ENCODE data around the gene PCNX1.
"Not testable (repeated sequence)": the region's sequence is repeated elsewhere in the genome, so short reads cannot be mapped to it uniquely, and the experiment has no call there.

PCNX1 gene

DNA sequence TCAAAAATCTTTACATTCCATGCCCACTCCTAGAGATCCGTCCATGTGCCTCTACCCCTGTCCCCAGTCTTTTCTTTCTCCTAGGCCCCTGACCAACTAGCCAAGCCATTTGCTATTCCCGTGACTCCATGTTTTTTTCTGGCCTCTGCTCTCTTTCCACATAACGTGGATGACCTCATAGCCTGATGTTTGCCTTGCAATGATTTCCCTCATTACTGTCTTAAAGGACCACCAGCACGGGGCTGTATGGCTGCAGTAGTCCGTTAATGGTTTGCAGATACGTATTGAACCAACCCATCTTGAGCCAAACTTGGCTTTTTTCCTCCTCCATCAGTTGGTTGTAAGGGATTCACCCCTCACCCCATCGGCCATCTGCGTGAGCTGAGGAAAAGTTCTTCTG lies 226.0 kb downstream of the PCNX1 start:
- no peak for DNase-seq

DNA sequence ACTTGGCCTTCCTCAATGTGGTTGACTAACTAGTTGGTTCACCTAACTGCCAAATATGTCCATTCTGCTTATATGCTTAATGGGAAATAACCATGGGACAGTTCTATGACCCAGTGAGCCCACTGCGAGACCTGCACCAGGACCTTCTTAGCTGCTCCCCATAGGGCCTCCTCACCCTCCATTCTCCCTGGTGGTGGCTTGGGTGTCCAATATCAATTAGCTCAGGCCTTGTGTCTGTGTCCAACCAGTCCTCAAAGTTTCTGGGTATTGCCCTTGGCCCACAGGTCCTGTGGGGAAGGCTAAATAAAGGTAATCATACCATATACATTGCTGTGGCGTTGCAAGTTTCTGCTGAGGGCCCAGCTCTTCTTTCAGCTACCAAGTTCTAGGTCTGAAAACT lies 228.2 kb downstream of the PCNX1 start:
- DNase-seq: no peak

- no peak for DNase-seq
Observed at GRCh38 chr14:71135911-71136310, 228.7 kb downstream of the PCNX1 start.

DNA sequence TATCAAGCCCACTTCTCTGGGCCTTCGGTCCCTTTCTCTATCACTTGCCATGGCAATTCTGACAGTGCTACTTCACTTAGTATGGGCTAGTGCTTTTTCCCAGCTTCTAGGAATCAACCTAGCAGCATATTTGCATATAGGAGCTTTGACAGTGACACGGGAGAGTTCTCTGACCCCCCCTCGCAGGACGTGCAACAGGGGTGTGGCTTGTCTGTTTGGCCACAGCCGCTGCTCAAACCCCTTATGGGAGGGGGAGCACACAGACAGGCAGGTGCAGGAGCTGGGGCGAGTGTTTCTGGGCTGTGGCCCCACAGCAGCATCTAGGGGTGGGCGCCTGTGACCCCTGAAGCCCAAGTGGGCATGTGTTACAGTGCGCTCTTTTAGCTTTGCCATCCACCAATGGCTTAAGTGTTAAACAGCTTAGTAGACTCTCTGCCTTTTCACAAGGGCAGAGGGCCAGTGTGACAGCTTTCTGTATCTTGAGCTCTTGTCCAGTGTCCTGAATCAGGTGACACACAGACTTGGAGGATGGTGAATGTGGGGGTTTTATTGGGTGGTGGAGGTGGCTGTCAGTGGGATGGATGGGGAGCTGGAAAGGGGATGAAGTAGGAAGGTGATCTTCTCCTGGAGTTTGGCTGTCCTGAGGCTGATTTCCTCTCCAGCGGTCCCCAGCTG lies 229.3 kb downstream of the PCNX1 start:
- DNase-seq: no peak

GRCh38 chr14:71137536-71138447 lies 230.5 kb downstream of the PCNX1 start:
- DNase-seq: no peak

DNA sequence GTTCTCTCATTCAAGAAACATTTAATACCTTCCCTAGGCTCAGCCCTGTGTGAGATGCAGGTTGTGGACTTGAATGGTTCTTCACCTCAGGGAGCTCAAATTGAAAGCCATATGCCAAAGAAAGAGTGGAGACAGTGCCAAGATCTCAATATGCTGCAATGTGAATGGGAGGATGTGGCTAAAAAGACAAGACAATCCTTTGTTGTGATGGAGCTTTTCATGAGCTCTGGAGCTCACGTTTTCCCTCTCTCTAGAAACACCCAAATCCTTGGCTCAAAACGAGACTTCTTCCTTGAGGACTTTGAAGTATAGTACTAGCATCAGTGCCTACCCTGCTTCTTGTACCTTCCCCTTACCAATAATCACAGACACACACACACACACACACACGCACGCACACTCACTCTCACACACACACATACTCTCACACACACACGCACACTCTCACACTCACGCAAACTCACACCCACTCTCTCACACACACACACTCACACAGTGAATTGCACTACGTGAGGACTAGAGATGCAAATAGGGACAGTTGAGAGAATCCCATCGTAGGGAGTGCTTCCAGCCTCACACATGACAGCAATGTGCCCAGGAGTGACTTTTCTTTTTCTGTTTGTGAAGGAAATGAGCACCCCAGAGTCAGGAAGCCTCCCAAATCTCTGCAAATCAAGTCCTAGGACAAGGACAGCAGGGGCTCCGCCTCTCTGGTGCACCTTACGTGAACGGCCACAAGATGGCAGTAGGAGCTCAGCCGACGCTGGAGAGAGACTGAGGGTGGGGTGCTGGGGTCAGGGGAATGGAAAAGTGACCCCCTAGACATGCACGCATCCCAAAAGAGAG lies 231.4 kb downstream of the PCNX1 start:
- DNase-seq: peak; percentile 83

GRCh38 chr14:71139294-71139946 lies 232.2 kb downstream of the PCNX1 start:
- DNase-seq: no peak

DNA sequence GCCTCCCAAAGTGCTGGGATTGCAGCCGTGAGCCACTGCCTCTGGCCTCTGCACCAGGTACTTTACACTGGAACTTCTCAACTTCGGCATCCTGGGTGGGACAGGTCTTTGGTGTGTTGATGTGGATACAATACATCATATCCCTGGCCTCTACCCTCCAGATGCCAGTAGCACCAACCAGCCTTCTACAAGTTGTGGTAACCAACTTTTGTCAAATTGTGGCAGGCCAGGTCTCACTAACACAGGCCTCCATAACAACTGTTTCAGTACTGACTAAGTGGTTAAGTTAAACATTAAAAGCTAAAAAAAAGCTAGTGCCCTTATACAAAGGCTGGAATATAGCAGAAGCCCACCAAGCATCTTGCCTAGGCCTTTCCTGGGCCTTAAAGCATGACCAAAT lies 232.9 kb downstream of the PCNX1 start:
- DNase-seq: no peak

- DNase-seq: no peak
Observed at GRCh38 chr14:71141701-71142374, 234.6 kb downstream of the PCNX1 start.

DNA sequence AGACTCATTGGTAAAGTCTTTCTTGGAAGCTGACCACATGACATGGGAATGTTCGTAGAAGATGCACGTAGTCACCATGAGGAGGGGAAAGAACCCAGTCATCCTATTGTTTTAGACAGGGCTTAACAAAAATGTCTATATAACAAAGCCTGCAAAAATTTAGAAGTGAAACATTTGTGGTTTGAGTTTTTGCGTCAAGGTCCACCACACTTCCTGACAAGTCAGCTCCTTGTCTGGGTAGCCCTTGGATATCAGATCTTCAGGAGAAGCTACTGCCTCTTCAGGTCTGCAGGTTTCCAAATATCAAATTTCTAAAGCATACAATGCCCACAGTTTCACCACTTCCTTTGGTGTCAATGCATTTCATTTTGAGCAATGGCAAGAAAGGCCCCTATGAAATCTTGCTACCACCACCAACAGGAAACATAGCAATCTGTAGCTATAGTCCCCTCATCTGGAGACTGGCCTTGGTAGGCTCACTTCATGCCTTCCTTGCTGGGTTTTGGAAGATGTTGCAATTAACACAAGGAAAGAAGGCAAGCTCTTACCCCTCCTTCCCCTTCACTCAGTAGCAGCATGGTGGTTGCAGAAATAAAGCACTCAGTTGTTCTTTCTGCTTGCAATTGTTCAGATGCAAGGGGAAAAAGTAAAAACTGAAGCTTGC lies 235.2 kb downstream of the PCNX1 start:
- no peak for DNase-seq

- DNase-seq: peak; percentile 64
Observed at GRCh38 chr14:71143381-71144290, 236.4 kb downstream of the PCNX1 start.

- not testable (repeated sequence) for DNase-seq
Observed at GRCh38 chr14:71147335-71147734, 240.1 kb downstream of the PCNX1 start.

GRCh38 chr14:71148627-71149026 lies 241.4 kb downstream of the PCNX1 start:
- DNase-seq: no peak

DNA sequence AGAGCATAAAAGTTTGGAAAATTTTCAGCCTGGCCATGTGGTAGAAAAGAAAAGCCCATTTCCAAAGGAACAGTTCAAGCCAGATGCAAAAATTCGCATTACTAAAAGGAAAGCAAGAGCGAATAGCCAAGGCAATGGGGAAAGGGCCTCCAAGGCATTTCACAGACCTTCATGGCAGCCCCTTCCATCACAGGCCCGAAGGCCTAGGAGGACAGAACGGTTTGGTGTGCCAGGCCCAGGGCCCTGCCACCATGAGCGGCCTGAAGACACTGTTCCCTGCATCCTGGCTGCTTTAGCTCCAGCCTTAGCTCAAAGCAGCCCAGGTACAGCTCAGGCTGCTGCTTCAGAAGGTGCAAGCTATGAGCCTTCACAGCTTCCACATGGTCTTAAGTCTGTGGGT lies 243.5 kb downstream of the PCNX1 start:
- DNase-seq: no peak

GRCh38 chr14:71155743-71156142 lies 248.5 kb downstream of the PCNX1 start:
- DNase-seq: no peak

- DNase-seq: no peak
Observed at GRCh38 chr14:71163050-71163841, 256.0 kb downstream of the PCNX1 start.

DNA sequence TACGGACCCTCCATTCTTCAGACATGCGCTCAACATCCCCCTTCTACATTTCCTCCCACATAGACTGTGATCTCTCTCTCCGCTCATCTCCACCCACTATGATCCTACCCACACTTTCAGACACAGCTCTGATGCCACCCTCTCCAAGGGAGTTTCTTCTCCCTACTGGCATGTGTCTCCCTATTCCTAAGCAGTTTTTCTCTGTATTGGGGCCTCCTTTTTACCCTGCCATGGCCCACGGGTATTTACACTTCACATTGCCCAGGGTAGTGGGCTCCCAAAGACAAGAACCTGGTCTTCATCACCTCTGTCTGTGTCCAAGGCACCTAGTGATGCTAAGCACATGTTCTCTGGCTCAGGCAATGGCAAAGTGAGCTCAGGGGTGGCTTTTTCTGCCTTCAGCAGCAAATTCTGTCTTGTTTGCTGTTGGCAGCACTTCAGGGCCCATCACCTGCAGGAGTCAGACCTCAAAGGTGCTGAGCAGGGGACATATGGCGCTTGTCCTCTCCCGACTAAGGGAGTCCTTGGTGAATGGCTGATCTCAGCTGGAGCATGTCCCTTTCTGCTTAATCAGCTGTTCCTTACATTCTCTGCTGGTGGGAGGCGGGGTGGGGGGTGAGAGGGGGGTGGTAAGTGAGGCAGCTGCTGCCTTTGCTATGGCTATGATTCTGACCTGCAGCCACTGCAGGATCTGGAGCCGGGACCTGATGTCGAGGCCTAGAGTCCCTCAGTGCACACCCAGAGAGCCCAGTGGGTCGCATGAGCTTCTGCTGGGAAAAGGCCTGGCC lies 256.8 kb downstream of the PCNX1 start:
- no peak for DNase-seq
